Prostate gland (tissue), 2 donors: ENCODE measurements around the gene DEK. TPM values are rescaled to one million over a fixed set of nuclear protein-coding genes. Genes with fewer than 3 reads are reported as not detected.

Experiments
- DNase-seq: peaks from one replicate; pipeline ENCODE4 v3.0.0-alpha.2; 2019; ENCODE audit warnings: low spot score
- H3K27ac ChIP-seq, 2 donors: fragments of 200-600 bp; sonication (generic); 2 replicates each; pipeline ENCODE4 v1.5.1; 2017 to 2019
- H3K27me3 ChIP-seq: fragments of 200-600 bp; sonication (generic); replicated peaks from 2 replicates; pipeline ENCODE4 v1.5.1; 2019; ENCODE audit not compliant: insufficient read depth
- H3K36me3 ChIP-seq, 2 donors: fragments of 200-600 bp; sonication (generic); 1 replicate in 1 of 2; 2 replicates in 1 of 2; pipeline versions ENCODE4 v1.5.1 to v1.8.1; 2017 to 2019
- H3K4me1 ChIP-seq: fragments of 200-600 bp; sonication (generic); replicated peaks from 2 replicates; pipeline ENCODE4 v1.5.1; 2019
- H3K4me3 ChIP-seq, 2 donors: fragments of 200-600 bp; sonication (generic); 2 replicates each; pipeline ENCODE4 v1.5.1; 2017 to 2019
- H3K9me3 ChIP-seq: fragments of 200-600 bp; sonication (generic); 2 replicates; pipeline ENCODE4 v1.5.1; 2017
- CTCF ChIP-seq, 4 experiments: fragments of 200-600 bp in 2 of 4; fragments of 450-650 bp in 2 of 4; sonication (generic) in 2 of 4; IDR thresholded peaks; 1 replicate in 3 of 4; 2 replicates in 1 of 4; pipeline ENCODE4 v1.5.1; 2016 to 2019; ENCODE audit warnings: antibody characterized with exemption in 4 of 4, mild to moderate bottlenecking in 2 of 4, moderate library complexity in 2 of 4
- POLR2A ChIP-seq: fragments of 450-650 bp; IDR thresholded peaks from one replicate; pipeline ENCODE4 v1.6.1; 2016; ENCODE audit warnings: antibody characterized with exemption, mild to moderate bottlenecking
- POLR2AphosphoS5 ChIP-seq: sonication (generic); formaldehyde crosslinking; IDR thresholded peaks from one replicate; pipeline ENCODE4 v1.6.1; 2017; ENCODE audit warnings: antibody characterized with exemption
- WGBS: methylation state at CpG from one replicate; pipeline ENCODE4 v1.1.5; 2018; 5-methylcytosine and 5-hydroxymethylcytosine counted together
- intact Hi-C: fragments of 100-400 bp; cut with DNase I; formaldehyde crosslinking; loops from one replicate; pipeline ENCODE4 v1.14.2; 2022
- total RNA-seq, 2 donors: library from RNA; depleted of rRNA; stranded (reverse); fragments of >200 nt; gene quantifications; one replicate each; pipeline ENCODE4 v1.1.0, GENCODE V29; 2016

The DEK gene
- total RNA-seq, 2 donors from 2014 or later = 74.1 to 133 TPM

GRCh38 chr6:18204691-18205090 is 59.6 kb downstream of the DEK start:
- intact Hi-C loops = no loop called here
- Histone ChIP-seq H3K4me3 (no peak overlapping the region), H3K4me1 (no peaks in the 10 kb centered on the region), H3K36me3 (no peaks in the 10 kb centered on the region), H3K9me3 (no peaks in the 10 kb centered on the region), H3K27me3 (no peaks in the 10 kb centered on the region), H3K27ac (no peak overlapping the region)
- WGBS = 93% methylated on average over 8 of the region's 8 CpGs
- TF ChIP-seq POLR2A = no peak
- no peak for TF ChIP-seq CTCF (IDR thresholded peaks at IDR 0.05)
- no peak for TF ChIP-seq POLR2AphosphoS5
- no peak for DNase-seq

- no peaks in the 10 kb centered on the region for H3K9me3 ChIP-seq
- DNase-seq = no peak
- no peaks in the 10 kb centered on the region for H3K36me3 ChIP-seq
- H3K27me3 ChIP-seq = no peaks in the 10 kb centered on the region
- 84% methylated on average over 6 of the region's 6 CpGs for WGBS
- intact Hi-C loops = no loop called here
- no peak overlapping the region for H3K4me3 ChIP-seq
- TF ChIP-seq POLR2AphosphoS5 = no peak
- TF ChIP-seq CTCF (IDR thresholded peaks at IDR 0.05) = no peak
- no peak for TF ChIP-seq POLR2A
- H3K4me1 ChIP-seq = no peaks in the 10 kb centered on the region
- H3K27ac ChIP-seq = no peak overlapping the region
These were observed 60.5 kb downstream of the DEK start for GRCh38 chr6:18203786-18204185.

- no peaks in the 10 kb centered on the region for H3K27me3 ChIP-seq
- WGBS = 97% methylated on average over 3 of the region's 3 CpGs
- no peaks in the 10 kb centered on the region for H3K4me1 ChIP-seq
- no peak overlapping the region for H3K27ac ChIP-seq
- no peak overlapping the region for H3K4me3 ChIP-seq
- intact Hi-C loops = no loop called here
- no peaks in the 10 kb centered on the region for H3K36me3 ChIP-seq
- no peak for DNase-seq
- H3K9me3 ChIP-seq = no peaks in the 10 kb centered on the region
- TF ChIP-seq POLR2A (no peak), POLR2AphosphoS5 (no peak), CTCF (IDR thresholded peaks at IDR 0.05) (no peak)
These were observed 72.3 kb downstream of the DEK start for GRCh38 chr6:18192026-18192425.

GRCh38 chr6:18189196-18189595 is 75.1 kb downstream of the DEK start:
- no peaks in the 10 kb centered on the region for H3K4me1 ChIP-seq
- no peak for TF ChIP-seq POLR2AphosphoS5
- no peak for TF ChIP-seq POLR2A
- TF ChIP-seq CTCF (IDR thresholded peaks at IDR 0.05) = no peak
- H3K9me3 ChIP-seq = no peaks in the 10 kb centered on the region
- DNase-seq = no peak
- 94% methylated on average over 2 of the region's 2 CpGs for WGBS
- no peak overlapping the region for H3K27ac ChIP-seq
- H3K36me3 ChIP-seq = no peaks in the 10 kb centered on the region
- intact Hi-C loops = no loop called here
- no peak overlapping the region for H3K4me3 ChIP-seq
- no peaks in the 10 kb centered on the region for H3K27me3 ChIP-seq

- no peaks in the 10 kb centered on the region for H3K4me1 ChIP-seq
- no peaks in the 10 kb centered on the region for H3K9me3 ChIP-seq
- intact Hi-C loops = no loop called here
- no peak overlapping the region for H3K27ac ChIP-seq
- no peak for DNase-seq
- H3K27me3 ChIP-seq = no peaks in the 10 kb centered on the region
- H3K4me3 ChIP-seq = no peak overlapping the region
- TF ChIP-seq POLR2A (no peak), POLR2AphosphoS5 (no peak), CTCF (IDR thresholded peaks at IDR 0.05) (no peak)
- H3K36me3 ChIP-seq = no peaks in the 10 kb centered on the region
- WGBS = 93% methylated on average over 10 of the region's 10 CpGs
These were observed 76.6 kb downstream of the DEK start for GRCh38 chr6:18187701-18188100.
